CD4-positive, alpha-beta T cell treated with Interleukin-15 for 4 hours (primary cell): ENCODE results near the gene SORBS2.
A peak's percentile ranks its signal among the peaks of the same experiment; 100 is the strongest.
"Not testable (repeated sequence)": the region's sequence is repeated elsewhere in the genome, so short reads cannot be mapped to it uniquely, and the experiment has no call there.

Source experiments
- DNase-seq: peaks from one replicate; pipeline ENCODE4 v3.0.0-alpha.2; 2020; ENCODE audit warnings: low spot score

Gene SORBS2

GRCh38 chr4:185737489-185738037 lies 74.4 kb downstream of the SORBS2 start:
- DNase-seq, result no peak

- DNase-seq, result no peak
Observed at GRCh38 chr4:185736882-185737281, 75.1 kb downstream of the SORBS2 start.

GRCh38 chr4:185735866-185736400 lies 76.1 kb downstream of the SORBS2 start:
- DNase-seq, result no peak

GRCh38 chr4:185734930-185735329 lies 77.1 kb downstream of the SORBS2 start:
- no peak for DNase-seq

GRCh38 chr4:185734214-185734613 lies 77.8 kb downstream of the SORBS2 start:
- DNase-seq, result peak; percentile 1

- DNase-seq, result no peak
Observed at GRCh38 chr4:185730849-185731608, 81.0 kb downstream of the SORBS2 start.

- DNase-seq, result no peak
Observed at GRCh38 chr4:185730387-185730786, 81.6 kb downstream of the SORBS2 start.

- no peak for DNase-seq
Observed at GRCh38 chr4:185729391-185729804, 82.6 kb downstream of the SORBS2 start.

GRCh38 chr4:185728893-185729292 lies 83.1 kb downstream of the SORBS2 start:
- DNase-seq, result no peak

- DNase-seq, result no peak
Observed at GRCh38 chr4:185726931-185727330, 85.1 kb downstream of the SORBS2 start.

GRCh38 chr4:185723631-185724260 lies 88.2 kb downstream of the SORBS2 start:
- DNase-seq, result no peak

GRCh38 chr4:185722029-185722316 lies 90.0 kb downstream of the SORBS2 start:
- DNase-seq, result no peak

GRCh38 chr4:185721190-185722028 lies 90.6 kb downstream of the SORBS2 start:
- DNase-seq, result no peak

GRCh38 chr4:185719500-185719858 lies 92.5 kb downstream of the SORBS2 start:
- DNase-seq, result no peak

- no peak for DNase-seq
Observed at GRCh38 chr4:185718578-185719499, 93.2 kb downstream of the SORBS2 start.

GRCh38 chr4:185717377-185717741 lies 94.6 kb downstream of the SORBS2 start:
- no peak for DNase-seq

- no peak for DNase-seq
Observed at GRCh38 chr4:185716577-185717376, 95.2 kb downstream of the SORBS2 start.

- DNase-seq, result no peak
Observed at GRCh38 chr4:185716141-185716551, 95.8 kb downstream of the SORBS2 start.

- not testable (repeated sequence) for DNase-seq
Observed at GRCh38 chr4:185714524-185714923, 97.5 kb downstream of the SORBS2 start.

- no peak for DNase-seq
Observed at GRCh38 chr4:185713731-185714130, 98.3 kb downstream of the SORBS2 start.

- DNase-seq, result no peak
Observed at GRCh38 chr4:185713272-185713671, 98.7 kb downstream of the SORBS2 start.
